PC-9 (cell line): ENCODE results near the gene SLC40A1. TPM values are rescaled to one million over a fixed set of nuclear protein-coding genes. Genes with fewer than 3 reads are reported as not detected.

Source experiments
- BruUV-seq: library from RNA; stranded (reverse); fragments of 400-500 nt; replicated peaks from 2 replicates; lab custom pipeline; 2021; lab: Mats Ljungman, UMichigan
- CTCF ChIA-PET: fragments of 300-600 bp; sonication (Branson Sonifier 250); formaldehyde crosslinking; loops from one replicate; lab custom pipeline; 2022; ENCODE audit warnings: antibody characterized with exemption; lab: Charles Lee
- POLR2A ChIA-PET: fragments of 300-600 bp; sonication (Branson Sonifier 250); formaldehyde crosslinking; loops from one replicate; lab custom pipeline; 2022; ENCODE audit warnings: antibody characterized with exemption; ENCODE audit not compliant: unreplicated experiment; lab: Charles Lee
- DNase-seq, 2 experiments: peaks; one replicate each; pipeline versions ENCODE4 v3.0.0 to v3.0.0-alpha.2; 2015 to 2022; ENCODE audit warnings: mixed read lengths in 1 of 2
- H2AFZ ChIP-seq: fragments of 200-600 bp; sonication (generic); 2 replicates; pipeline ENCODE4 v1.8.1; 2017; ENCODE audit warnings: antibody characterized with exemption
- H3F3A ChIP-seq: fragments of 200-600 bp; sonication (generic); 2 replicates; pipeline ENCODE4 v1.8.1; 2017; ENCODE audit warnings: antibody characterized with exemption, mild to moderate bottlenecking, low read depth; ENCODE audit not compliant: insufficient read depth
- H3K27ac ChIP-seq: fragments of 200-600 bp; sonication (generic); 2 replicates; pipeline ENCODE4 v1.6.1; 2016; ENCODE audit warnings: mixed run types
- H3K27me3 ChIP-seq: fragments of 200-600 bp; sonication (generic); 2 replicates; pipeline ENCODE4 v1.6.1; 2016; ENCODE audit warnings: low read depth, mixed run types; ENCODE audit not compliant: insufficient read depth
- H3K36me3 ChIP-seq: fragments of 200-600 bp; sonication (generic); 2 replicates; pipeline ENCODE4 v1.6.1; 2016; ENCODE audit warnings: low read depth, mixed run types
- H3K4me1 ChIP-seq: fragments of 200-600 bp; sonication (generic); replicated peaks from 2 replicates; pipeline ENCODE4 v1.6.1; 2016; ENCODE audit warnings: mixed run types; ENCODE audit not compliant: insufficient read depth
- H3K4me2 ChIP-seq: fragments of 200-600 bp; sonication (generic); 2 replicates; pipeline ENCODE4 v1.6.1; 2017; ENCODE audit warnings: mixed run types
- H3K4me3 ChIP-seq: fragments of 200-600 bp; sonication (generic); 2 replicates; pipeline ENCODE4 v1.6.1; 2016; ENCODE audit warnings: mixed run types
- H3K79me2 ChIP-seq: fragments of 200-600 bp; sonication (generic); 2 replicates; pipeline ENCODE4 v1.6.1; 2017; ENCODE audit warnings: low read depth, mixed run types
- H3K9me2 ChIP-seq: fragments of 200-600 bp; sonication (generic); 2 replicates; pipeline ENCODE4 v1.8.1; 2017; ENCODE audit warnings: mild to moderate bottlenecking; ENCODE audit not compliant: insufficient read depth
- H3K9me3 ChIP-seq: fragments of 200-600 bp; sonication (generic); 2 replicates; pipeline ENCODE4 v1.8.1; 2016; ENCODE audit warnings: low read depth; ENCODE audit not compliant: insufficient read depth
- H4K20me1 ChIP-seq: fragments of 200-600 bp; sonication (generic); 2 replicates; pipeline ENCODE4 v1.8.1; 2017; ENCODE audit not compliant: insufficient read depth
- CTCF ChIP-seq: fragments of 200-600 bp; sonication (generic); conservative IDR thresholded peaks from 2 replicates; pipeline ENCODE4 v1.6.1; 2017; ENCODE audit warnings: mixed run types, antibody characterized with exemption, mild to moderate bottlenecking, moderate library complexity
- EZH2 ChIP-seq: fragments of 200-600 bp; sonication (generic); IDR thresholded peaks from 2 replicates; pipeline ENCODE4 v1.8.0; 2017; ENCODE audit warnings: antibody characterized with exemption, low read depth
- intact Hi-C: fragments of 100-400 bp; cut with micrococcal nuclease; formaldehyde crosslinking; loops from one replicate; pipeline ENCODE4 v1.10.0; 2022; ENCODE audit not compliant: unreplicated experiment
- total RNA-seq: library from RNA; stranded (reverse); gene quantifications from 2 replicates; pipeline ENCODE4 v1.2.3, GENCODE V29; 2021

The SLC40A1 gene
- total RNA-seq, 1 experiment from 2014 or later = 8.0 TPM

- Histone ChIP-seq H2AFZ (no peak overlapping the region), H3K27ac (no peak overlapping the region), H3K4me3 (no peak overlapping the region), H3K36me3 (no peaks in the 10 kb centered on the region), H3K4me1 (peaks cover 11% of the 10 kb centered on the region; the same call in 1 of the 2 replicates), H3K9me2 (no peaks in the 10 kb centered on the region), H3K9me3 (no peaks in the 10 kb centered on the region), H3K79me2 (no peaks in the 10 kb centered on the region), H4K20me1 (no peaks in the 10 kb centered on the region), H3K4me2 (no peak overlapping the region), H3F3A (peaks cover 8% of the 10 kb centered on the region; the same call in 1 of the 2 replicates), H3K27me3 (no peaks in the 10 kb centered on the region)
- no peak for DNase-seq
- POLR2A ChIA-PET = no interaction called here
- TF ChIP-seq CTCF (no peak), EZH2 (no peak)
- intact Hi-C loops = loop anchor here (10.0 kb wide), 1 partner anchor 92 kb away; no protein-coding TSS in a partner anchor
- BruUV-seq = no TSS peak
- CTCF ChIA-PET = no interaction called here
These were observed 4.2 kb downstream of the SLC40A1 start for GRCh38 chr2:189576396-189576795.

- TF ChIP-seq EZH2 = no peak
- no peak for TF ChIP-seq CTCF
- CTCF ChIA-PET = no interaction called here
These were observed 5.7 kb downstream of the SLC40A1 start for GRCh38 chr2:189574793-189575475.

GRCh38 chr2:189570570-189571031, 10.0 kb downstream of the SLC40A1 start:
- Histone ChIP-seq H3K4me2 (no peak overlapping the region), H3K4me1 (no peaks in the 10 kb centered on the region), H3K9me2 (no peaks in the 10 kb centered on the region), H3K36me3 (no peaks in the 10 kb centered on the region), H4K20me1 (no peaks in the 10 kb centered on the region), H3K27ac (no peak overlapping the region), H3K27me3 (no peaks in the 10 kb centered on the region), H3K9me3 (no peaks in the 10 kb centered on the region), H3K4me3 (no peak overlapping the region), H2AFZ (no peak overlapping the region), H3F3A (no peaks in the 10 kb centered on the region), H3K79me2 (no peaks in the 10 kb centered on the region)
- ChIA-PET CTCF (no interaction called here), POLR2A (interaction anchor here (0.5 kb wide), 1 partner anchor 34 kb away, joined by 3 read pairs; no protein-coding TSS in a partner anchor)
- BruUV-seq = no TSS peak
- no peak for DNase-seq
- TF ChIP-seq EZH2 (no peak), CTCF (no peak)
- intact Hi-C loops = loop anchor here (10.0 kb wide), 1 partner anchor 86 kb away; no protein-coding TSS in a partner anchor

More at GRCh38 chr2:189574793-189575475, 5.7 kb downstream of the SLC40A1 start:
- Histone ChIP-seq H3K4me2 (no peak overlapping the region), H3K4me1 (peaks cover 6% of the 10 kb centered on the region; the same call in 1 of the 2 replicates), H3K9me2 (no peaks in the 10 kb centered on the region), H4K20me1 (no peaks in the 10 kb centered on the region), H2AFZ (no peak overlapping the region), H3K27me3 (no peaks in the 10 kb centered on the region), H3K36me3 (no peaks in the 10 kb centered on the region), H3K79me2 (no peaks in the 10 kb centered on the region), H3K27ac (no peak overlapping the region), H3F3A (no peaks in the 10 kb centered on the region; the same call in 1 of the 2 replicates), H3K9me3 (no peaks in the 10 kb centered on the region), H3K4me3 (no peak overlapping the region)
- no peak for DNase-seq
- intact Hi-C loops = loop anchor here (10.0 kb wide), 1 partner anchor 90 kb away; no protein-coding TSS in a partner anchor
- POLR2A ChIA-PET = no interaction called here
- BruUV-seq = no TSS peak
